SW480 (cell line): ENCODE data around the gene MT3.
A peak's percentile ranks its signal among the peaks of the same experiment; 100 is the strongest.

ENCODE experiments used
- DNase-seq: peaks from one replicate; pipeline ENCODE4 v3.0.0-alpha.2; 2016; ENCODE audit warnings: low spot score

MT3 gene

DNA sequence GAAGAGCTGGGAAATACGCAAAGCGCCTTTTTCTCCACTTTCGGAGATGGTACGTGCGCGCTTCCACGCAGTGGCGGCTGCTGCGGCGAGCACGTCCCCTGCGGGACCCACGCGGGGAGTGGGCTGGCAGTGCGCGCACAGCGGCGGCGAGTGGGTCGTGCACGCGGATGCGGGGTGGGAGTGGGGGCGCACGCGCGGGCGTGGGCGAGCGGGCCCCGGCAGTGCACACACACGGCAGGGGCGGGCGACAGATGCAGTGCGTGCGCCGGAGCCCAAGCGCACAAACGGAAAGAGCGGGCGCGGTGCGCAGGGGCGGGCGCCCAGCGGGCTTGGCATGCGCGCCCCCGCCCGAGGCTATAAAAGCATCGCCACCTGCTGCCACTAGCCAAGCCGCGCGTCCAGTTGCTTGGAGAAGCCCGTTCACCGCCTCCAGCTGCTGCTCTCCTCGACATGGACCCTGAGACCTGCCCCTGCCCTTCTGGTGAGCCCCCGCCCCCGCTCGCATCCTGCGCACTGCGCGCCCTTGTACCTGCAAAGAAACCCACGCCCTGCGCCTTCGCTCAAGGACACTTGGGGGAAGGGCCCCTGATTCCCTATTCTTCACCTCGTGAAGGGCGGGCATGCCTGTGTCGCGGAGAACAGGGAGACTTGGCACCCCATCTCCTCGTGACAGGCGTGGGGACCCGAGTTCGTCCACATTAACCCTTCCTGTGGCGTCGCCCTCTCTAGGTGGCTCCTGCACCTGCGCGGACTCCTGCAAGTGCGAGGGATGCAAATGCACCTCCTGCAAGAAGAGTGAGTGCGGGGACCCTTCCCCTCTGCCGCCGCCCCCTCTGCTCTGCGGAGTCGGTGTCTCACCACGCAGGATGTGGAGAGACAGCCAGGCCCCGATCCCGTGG is at the start of gene MT3:
MT3 (plus strand) TSS at position 388 of the 899 bp plus-strand sequence; CDS start at position 451, 63 bp downstream.
- DNase-seq, result peak; percentile 41

DNA sequence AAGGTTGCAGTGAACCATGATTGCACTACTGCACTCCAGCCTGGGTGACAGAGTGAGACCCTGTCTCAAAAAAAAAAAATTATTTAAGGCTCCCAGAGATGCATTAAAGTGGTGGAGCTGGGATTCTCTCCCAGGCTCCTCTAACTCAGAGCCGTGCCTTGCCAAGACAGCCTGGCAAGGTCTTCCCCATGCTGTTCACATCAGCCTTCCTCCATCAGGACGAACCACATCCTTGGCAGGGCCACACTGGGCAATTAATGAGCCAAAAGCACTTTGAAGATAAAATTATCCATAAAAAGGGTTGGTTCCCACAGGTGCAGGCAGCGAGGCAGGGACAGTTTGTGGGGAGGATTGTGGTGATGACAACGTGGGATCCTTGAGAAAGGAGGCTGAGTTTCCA is 49.7 kb upstream of the MT3 start:
- no peak for DNase-seq

DNA sequence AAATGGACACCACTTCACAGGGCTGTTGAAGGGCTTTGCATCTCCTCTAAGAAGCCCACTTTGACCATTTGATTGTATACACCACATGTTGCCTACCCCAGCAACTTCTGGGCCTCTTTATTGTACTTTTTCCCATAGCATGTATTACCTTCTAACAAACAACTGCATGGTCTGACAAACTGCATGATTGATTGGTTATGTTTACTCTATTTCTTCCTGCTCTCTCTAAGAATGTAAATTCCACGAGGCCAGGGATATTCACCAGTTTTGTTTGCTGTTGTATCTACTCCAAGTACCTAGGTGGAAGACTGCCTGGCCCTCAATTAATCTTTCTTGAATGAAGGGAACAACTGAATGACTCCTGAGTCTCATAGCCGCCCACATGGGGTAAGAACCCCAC is 47.3 kb upstream of the MT3 start:
- no peak for DNase-seq

DNA sequence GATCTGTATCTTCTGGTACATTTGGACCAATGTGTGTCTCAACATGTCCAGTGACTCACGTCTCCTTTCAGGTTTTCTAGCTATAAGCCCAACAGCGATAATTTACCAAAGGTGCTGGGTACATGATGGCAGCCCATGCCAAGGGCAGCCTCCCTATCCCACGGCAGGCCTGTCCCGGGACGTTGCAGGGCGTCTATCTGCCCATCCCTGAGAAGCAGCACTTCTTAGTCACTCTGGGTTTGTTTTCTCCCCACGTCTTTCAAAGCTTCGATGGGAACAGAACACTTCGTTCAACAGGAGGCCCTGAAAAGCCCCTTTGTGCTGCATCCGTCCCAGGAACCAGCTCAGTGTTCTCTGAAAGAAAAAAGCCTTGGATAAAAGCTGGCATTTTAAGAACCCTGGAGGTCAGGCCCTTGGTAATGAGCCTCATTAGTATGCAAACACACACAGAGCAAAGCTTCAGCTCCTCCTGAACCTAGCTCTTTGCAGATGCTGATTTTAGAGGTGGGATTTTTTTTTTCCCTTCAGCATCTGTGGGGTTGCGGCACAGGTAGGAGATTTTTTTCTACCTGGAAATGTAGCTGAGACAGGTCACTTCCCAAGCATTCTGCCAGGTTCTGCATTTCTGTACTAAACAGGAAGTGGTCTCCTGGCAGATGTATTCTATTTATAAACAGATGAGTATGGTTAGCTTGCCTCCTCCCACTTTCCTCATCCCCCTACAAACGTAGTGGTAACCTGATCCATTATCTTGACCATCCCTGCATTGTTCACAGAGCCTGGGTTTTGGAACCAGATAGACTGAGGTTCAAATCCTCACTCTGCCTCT is 42.0 kb upstream of the MT3 start:
- peak; percentile 90 for DNase-seq

DNA sequence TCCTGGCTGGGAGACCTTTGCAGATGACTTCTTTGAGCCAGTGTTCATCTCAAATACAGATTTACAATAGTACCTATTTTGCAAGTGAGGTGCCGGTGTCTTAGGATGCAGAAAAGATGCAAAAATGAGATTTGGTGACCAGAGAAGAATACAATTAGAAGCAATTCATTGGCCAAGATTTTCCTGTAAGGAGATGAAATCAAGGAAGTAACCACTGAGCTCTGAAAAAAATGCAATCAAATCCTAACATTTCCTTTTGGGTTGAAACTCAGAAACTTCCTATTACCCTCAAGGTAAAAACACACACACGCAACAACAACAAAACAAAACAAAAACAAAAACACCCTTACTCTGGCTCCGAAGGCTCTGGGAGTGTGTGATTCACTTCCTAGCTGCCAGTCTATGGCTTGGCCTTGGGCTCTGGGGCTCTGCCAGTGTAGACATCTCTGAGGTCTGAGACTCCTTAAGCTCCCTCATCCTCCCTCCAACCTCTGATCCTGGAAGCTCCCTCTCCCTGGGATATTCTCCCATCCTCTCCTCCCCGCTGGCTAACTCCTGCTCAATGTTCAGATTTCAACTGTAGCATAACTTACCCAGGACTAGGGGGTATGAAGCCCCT is 41.3 kb upstream of the MT3 start:
- no peak for DNase-seq

DNA sequence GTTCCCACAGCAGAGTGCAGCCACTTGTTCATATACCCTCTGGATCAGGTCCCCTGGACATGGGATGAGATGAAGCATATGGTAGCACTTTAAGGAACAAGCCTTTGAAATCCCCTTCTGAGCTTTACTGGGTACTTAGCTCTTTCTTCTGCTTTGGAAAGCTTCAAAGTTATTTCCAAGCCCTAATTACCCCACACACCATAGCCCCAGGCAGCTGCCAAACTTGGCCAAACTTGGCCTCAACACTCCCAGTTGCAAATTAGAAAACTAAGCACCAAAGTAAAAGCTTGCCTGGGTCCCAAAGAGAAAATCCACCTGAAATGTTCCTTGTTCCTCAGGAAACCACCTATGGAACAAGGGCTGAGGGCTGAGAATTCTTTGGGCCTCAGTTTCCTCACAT is 40.2 kb upstream of the MT3 start:
- no peak for DNase-seq

DNA sequence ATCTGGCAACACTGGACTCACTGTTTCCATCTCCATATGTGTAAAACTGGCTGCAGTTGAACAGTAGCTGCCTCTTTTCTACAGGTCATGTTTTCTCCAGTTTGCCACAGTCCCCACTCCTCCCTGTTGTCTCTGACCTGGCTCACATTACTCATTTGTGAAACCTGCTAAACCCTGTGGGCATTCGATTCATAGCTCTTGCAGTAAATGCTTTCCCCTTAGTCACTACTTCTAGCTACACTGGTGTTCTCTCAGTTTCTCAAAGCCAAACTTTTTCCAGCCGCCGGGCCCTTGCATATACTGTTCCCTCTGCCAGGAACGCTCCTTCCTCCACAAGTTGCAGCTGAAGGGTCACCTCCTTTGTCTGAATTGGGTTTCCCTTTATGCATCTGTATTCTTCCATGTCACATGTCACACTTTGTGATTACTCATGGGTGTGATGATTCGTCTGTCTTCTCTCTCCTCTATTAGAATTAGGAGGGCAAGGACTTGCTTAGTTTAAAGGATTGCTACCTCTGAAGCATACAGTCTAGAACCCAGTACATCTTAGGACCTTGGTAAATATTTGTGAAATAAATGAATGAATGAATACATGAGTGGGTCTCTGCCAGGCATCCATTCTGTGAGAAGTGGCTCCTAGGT is 39.5 kb upstream of the MT3 start:
- peak; percentile 16 for DNase-seq

DNA sequence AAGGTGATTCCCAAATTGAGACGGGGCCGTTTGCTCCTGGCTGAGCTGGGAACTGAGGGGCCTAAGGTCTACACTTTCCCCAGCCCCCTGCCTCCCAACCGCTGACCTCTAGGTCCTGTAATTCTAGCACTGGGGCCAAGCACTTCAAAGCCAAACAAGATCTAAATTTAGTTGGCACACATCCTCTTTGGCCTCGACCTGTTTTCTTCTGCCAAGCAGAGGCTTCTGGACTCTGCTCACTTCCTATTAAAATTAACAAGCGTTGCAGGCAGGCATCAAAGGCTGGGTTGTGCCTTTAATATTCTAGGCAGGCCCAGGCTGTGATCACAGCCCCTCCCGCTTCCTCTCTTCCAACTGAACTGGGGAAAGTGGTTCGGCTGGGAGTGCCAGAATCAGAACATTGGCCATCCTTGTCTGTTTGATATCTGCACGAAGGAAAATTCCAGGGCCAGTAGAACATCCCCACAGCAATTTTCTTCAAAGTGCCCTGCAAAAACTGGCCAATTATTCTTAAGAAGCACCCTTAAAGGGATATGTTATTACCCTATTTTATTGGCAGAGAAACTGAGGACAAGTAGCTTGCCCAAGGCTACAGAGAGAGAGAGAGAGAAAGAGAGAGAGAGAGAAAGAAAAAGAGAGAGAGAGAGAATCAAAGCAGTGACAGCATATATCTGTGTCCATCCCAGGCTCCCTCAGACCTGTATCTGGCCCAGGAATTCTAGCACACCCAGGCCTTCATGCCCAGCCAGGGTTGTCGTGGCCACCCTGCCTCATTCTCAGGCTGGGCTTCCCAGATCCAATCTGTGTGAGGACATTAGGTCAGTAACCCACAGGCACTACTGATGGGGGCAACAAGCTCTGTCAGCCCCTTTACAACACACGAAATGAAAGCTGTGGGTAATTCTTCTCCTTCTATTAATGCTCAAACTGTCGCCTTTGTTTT is 37.3 kb upstream of the MT3 start:
- DNase-seq, result peak; percentile 63

DNA sequence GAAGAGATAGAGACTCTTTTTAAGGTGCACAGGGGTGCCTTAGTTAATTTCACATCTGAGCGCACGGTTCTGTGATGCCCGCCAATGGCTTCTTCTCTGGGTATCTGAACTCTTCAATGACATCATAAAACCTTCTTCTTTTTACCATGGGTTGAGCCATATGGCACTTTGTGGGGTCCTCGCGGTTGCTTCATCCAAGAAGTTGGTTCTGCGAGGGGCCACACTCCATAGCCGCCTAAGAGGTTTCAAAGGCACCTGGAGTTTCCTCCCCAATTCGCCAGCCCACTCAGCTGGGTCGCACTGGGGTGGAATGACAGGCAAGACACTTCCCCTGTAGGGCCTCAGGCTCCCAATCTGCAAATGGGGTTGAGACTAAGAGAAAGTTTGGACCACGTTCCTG is 34.9 kb upstream of the MT3 start:
- no peak for DNase-seq

DNA sequence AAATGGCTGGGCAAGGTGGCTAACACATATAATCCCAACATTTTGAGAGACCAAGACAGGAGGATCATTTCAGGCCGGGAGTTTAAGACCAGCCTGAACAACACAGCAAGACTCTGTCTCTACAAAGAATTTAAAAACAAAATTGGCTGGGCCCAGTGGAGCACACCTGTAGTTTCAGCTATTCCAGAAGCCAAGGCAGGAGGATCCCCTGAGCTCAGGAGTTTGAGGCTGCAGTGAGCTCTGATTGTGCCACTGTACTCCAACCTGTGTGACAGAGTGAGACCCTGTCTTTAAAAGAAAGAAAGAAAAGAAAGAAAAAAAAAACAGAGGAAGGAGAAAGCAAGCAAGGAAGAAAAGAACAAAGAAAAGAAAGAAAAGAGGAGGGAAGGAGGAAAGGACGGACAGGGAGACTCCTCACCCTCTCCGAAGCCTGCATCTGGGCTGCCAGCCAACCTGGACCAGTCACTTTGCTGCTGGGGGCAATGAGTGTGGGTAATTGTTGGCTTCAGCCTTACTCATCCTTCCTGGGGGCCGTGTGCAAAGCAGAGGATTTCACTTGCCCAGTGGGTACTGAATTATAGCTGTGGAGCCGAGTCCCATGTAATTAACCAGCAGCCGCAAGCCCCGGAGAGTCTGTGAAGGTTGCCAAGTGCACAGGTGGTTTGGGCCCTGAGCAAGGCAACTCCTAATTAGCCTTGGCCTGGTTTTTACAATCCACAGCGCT is 31.1 kb upstream of the MT3 start:
- no peak for DNase-seq

DNA sequence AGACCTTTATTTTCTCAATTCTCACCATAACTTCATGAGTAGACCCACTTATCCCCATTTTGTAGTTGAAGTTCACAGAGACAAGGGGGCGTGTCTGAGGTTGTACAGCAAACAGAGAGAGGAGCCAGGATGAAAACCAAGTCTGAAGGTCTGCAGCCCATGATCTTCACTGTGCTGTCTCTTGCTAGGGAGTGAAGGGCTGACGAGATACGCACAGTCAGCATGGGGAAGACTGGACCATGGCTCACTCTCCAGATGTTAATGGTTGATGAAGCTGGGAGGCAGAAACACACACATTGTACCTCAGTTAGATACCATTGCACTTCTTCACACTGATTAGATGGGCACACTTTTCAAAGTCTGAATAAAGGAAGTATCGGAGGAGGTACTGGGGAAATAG is 30.2 kb upstream of the MT3 start:
- DNase-seq, result no peak

DNA sequence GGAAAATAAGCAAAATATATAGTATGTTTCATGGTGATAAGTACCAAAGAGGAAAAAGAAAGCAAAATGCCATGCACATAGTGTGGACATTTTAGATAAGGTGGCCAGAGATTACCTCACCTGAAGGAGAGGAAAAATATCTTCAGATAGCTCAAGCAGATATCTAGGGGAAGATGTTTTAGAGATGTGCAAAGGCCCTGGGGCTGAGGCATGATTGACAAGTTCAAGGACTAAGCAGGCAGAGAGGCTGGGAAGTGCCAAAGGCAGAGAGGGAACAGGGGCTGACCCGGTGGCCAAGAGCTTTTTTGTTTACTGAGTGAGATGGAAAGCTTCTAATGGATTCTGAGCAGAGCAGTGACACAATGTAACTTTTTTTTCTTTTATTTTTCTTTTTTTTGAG is 28.9 kb upstream of the MT3 start:
- DNase-seq, result no peak

DNA sequence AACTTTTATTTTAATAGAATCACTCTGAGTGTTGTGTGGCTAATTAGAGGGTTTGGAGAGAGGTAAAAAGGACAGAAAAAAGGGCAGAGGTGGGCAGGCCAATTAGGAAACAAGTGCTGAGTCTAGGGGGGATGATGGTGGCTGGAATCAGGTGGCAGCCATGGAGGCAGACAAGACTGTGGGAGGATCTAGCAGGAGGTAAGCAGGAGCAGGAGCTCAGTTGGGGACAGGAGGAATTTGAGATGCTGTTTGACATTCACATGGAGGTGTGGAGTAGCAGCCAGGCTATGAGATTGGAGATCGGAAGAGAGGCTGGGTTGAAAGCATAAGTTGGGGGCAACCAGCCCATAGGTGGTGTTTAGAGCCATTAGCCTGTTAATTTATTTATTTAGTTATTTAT is 28.2 kb upstream of the MT3 start:
- DNase-seq, result no peak

DNA sequence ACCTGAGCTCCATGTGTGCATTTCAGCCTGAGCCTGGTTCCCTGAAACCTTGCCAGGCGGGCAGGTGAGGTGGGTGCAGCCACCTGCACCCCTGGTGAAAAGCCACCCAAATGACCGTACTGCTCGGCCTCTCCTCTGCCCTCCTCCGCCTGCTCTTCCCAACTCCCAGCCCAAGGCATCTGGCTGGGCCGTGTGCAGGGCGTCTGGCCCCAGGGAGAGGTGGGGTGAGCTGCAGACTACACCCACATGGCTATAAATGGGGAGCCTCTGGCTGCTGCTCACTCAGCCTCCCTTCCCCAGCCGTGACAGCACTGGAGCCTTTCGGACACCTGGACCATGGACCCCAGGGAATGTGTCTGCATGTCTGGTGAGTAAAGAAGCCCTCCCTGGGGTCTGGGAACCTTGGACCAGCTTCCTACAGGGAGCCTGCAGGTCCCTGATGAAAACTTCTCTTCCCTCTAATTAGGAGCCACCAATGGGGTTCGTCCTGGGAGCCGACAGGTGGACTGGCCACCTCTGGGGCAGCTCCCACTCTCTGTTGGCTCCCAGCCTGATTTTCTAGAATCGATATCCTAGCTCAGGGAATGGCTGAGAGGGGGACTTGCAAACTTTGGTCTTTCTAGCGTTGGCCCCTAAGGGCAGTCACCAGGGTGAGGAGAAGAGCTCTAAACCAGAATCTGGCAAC is 24.4 kb upstream of the MT3 start, which contains the start of gene MT4:
MT4 (plus strand) TSS at position 281 of the 685 bp plus-strand sequence; CDS start at position 337, 56 bp downstream.
- DNase-seq, result no peak

DNA sequence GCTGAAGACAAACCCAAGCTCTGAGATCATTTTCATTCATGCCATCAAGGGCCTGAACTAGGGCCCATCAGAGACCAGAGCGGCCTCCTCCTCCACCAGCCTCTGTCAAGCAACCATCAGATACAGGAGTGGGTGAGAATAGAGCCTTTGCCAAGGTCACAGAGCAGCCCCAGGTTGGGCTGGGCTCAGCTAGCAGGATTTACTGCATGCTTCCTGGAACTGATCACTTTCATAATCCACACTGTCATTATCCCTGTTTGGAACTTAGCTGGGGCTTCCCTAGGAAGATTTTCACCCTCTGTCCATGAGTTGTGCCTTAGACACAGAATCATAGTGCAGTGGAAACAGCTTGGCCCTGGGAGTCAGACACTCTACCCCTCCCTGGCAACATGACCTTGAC is 19.4 kb upstream of the MT3 start:
- no peak for DNase-seq

DNA sequence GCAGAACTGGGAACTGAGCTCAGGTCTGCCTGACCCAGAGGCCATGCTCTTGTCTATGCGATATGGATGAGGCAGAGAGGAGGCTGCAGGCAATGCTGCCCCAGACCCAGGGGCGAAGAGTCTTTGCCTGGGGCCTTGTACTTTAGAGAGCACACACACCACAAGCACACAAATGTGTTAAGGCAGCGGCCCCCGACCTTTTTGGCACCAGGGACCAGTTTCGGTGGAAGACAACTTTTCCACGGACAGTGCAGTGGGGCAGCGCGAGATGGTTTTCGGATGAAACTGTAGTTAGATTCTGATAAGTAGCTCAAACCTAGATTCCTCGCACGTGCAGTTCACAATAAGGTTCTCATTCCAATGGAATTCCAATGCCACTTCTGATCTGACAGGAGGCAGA is 17.8 kb upstream of the MT3 start:
- DNase-seq, result no peak

DNA sequence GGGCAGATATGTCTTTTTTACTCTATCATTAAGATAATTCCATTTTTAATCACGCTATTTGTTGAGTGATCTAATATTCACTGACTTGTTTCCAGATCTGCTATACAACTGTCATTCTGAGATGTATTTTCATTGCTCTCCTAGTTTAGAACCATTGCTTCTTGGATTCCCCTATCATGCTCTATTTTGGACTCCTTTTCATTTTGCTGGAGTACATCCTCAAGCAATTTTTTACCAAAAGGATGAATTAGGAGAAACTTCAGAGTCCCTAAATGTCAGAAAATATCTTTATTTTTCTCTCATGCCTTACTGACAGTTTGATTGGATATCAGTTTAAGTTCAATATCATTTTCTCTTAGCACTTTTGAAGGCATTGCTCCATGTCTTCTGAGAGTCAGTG is 14.7 kb upstream of the MT3 start:
- no peak for DNase-seq

DNA sequence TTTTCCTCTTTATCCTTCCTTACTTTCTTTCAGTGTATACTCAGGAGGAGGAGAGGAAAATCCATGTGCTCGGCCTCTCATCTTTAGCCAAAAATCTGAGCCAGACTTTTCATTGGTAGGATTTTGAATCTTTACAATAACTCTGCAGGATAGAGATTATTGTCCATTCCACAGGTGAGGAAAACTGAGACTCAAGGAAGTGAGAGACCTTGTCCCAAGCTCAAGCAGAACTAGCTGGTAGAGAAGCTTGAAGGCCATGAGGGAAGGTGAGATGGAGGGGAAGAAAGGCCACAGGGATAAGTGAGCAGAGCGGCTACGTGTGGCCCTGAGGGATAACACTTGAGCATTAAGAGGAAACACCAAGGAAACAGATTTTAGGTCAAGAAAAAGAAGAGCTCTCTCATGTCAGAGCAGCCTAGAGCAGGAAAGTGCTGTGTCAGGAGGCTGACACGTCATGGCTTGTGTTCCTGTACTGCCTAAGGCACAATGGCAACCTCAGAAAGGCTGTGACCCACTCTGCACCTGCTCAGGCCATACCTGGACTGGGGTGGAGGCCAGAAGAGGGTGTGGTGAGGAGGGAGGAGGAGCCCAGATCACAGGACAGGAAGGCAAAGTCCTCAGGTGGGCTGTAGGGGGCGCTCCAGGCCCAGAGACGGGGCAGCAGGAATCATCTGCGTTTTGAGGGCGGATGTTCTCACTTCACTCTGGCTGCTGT is 12.6 kb upstream of the MT3 start:
- peak; percentile 88 for DNase-seq

DNA sequence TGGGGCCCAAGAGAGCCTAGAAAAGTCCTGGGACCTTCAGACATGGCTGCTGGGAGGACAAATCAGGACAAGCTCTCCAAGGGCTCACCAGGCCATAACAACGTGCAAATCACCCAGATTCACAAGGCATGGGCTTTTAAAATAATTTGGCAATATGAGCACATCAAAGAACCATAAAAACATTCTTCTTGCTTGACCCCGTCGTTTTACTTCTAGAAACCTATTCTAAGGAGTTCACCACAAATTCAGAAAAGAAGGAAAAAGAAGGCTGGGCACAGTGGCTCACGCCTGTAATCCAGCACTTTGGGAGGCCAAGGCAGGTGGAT is 12.1 kb upstream of the MT3 start:
- DNase-seq, result no peak
